IMR-90 (cell line): ENCODE data around the gene JAKMIP1. TPM values are rescaled to one million over a fixed set of nuclear protein-coding genes. Genes with fewer than 3 reads are reported as not detected.
A peak's percentile ranks its signal among the peaks of the same experiment; 100 is the strongest.

ENCODE experiments used
- ATAC-seq: fragments of 200-7000 bp; cut with Tn5 transposase; 2 replicates; pipeline ENCODE4 v1.9.1; 2020; ENCODE audit warnings: low read depth, mild to moderate bottlenecking, moderate library complexity
- BruUV-seq: library from RNA; stranded (reverse); fragments of 400-500 nt; replicated peaks from 2 replicates; lab custom pipeline; 2021; lab: Mats Ljungman, UMichigan
- CTCF ChIA-PET: fragments of 300-600 bp; formaldehyde crosslinking; extraction: SDS; loops from one replicate; lab custom pipeline; 2021; ENCODE audit warnings: antibody characterized with exemption; lab: Yijun Ruan, JAX
- POLR2A ChIA-PET: fragments of 300-600 bp; sonication (Branson Sonifier 250); formaldehyde crosslinking; loops from one replicate; lab custom pipeline; 2022; ENCODE audit warnings: antibody characterized with exemption; ENCODE audit not compliant: unreplicated experiment; lab: Charles Lee
- DNase-seq: peaks from one replicate; pipeline ENCODE4 v3.0.0; 2013
- H2AFZ ChIP-seq: replicated peaks from 2 replicates; pipeline ENCODE3; 2013; ENCODE audit warnings: low read length, mild to moderate bottlenecking; ENCODE audit not compliant: poor library complexity
- H2AK5ac ChIP-seq: 2 replicates; pipeline ENCODE4 v1.6.1; 2013; ENCODE audit warnings: low read depth, low read length, inconsistent platforms
- H2AK9ac ChIP-seq: replicated peaks from 2 replicates; pipeline ENCODE3; 2013; ENCODE audit warnings: mild to moderate bottlenecking, low read depth, low read length, moderate library complexity; ENCODE audit not compliant: poor library complexity
- H2BK120ac ChIP-seq: 2 replicates; pipeline ENCODE4 v1.6.1; 2013; ENCODE audit warnings: low read depth, low read length, inconsistent platforms
- H2BK15ac ChIP-seq: 3 replicates; pipeline ENCODE4 v1.6.1; 2013; ENCODE audit warnings: low read depth, low read length, inconsistent platforms
- H2BK20ac ChIP-seq: 2 replicates; pipeline ENCODE4 v1.6.1; 2013; ENCODE audit warnings: low read depth, mild to moderate bottlenecking, inconsistent platforms, low read length, moderate library complexity
- H2BK5ac ChIP-seq: 2 replicates; pipeline ENCODE4 v1.6.1; 2013; ENCODE audit warnings: mild to moderate bottlenecking, low read depth, low read length, inconsistent platforms; ENCODE audit not compliant: poor library complexity, severe bottlenecking
- H3K14ac ChIP-seq: replicated peaks from 2 replicates; pipeline ENCODE4 v1.6.1; 2013; ENCODE audit warnings: low read depth, low read length, inconsistent platforms
- H3K18ac ChIP-seq: 2 replicates; pipeline ENCODE4 v1.6.1; 2013; ENCODE audit warnings: low read depth, low read length, control low read depth
- H3K23ac ChIP-seq: 2 replicates; pipeline ENCODE4 v1.6.1; 2013; ENCODE audit warnings: low read depth, low read length, inconsistent platforms
- H3K27ac ChIP-seq: 2 replicates; pipeline ENCODE4 v1.5.1; 2013; ENCODE audit warnings: mild to moderate bottlenecking, control low read depth, low read length; ENCODE audit not compliant: insufficient read depth
- H3K27me3 ChIP-seq: 2 replicates; pipeline ENCODE4 v1.6.1; 2013; ENCODE audit warnings: low read length; ENCODE audit not compliant: control insufficient read depth, insufficient read depth
- H3K36me3 ChIP-seq: 2 replicates; pipeline ENCODE4 v1.6.1; 2013; ENCODE audit warnings: low read length, mixed read lengths; ENCODE audit not compliant: control insufficient read depth, insufficient read depth
- H3K4ac ChIP-seq: 2 replicates; pipeline ENCODE4 v1.6.1; 2013; ENCODE audit warnings: low read depth, low read length, inconsistent platforms
- H3K4me1 ChIP-seq: 2 replicates; pipeline ENCODE4 v1.6.1; 2013; ENCODE audit warnings: low read length, mixed read lengths; ENCODE audit not compliant: control insufficient read depth, insufficient read depth
- H3K4me2 ChIP-seq: 2 replicates; pipeline ENCODE4 v1.6.1; 2013; ENCODE audit warnings: low read depth, mild to moderate bottlenecking, control low read depth, low read length, moderate library complexity
- H3K4me3 ChIP-seq: 2 replicates; pipeline ENCODE4 v1.5.1; 2013; ENCODE audit warnings: low read depth, mild to moderate bottlenecking, control low read depth, low read length, moderate library complexity; ENCODE audit not compliant: insufficient read depth
- H3K56ac ChIP-seq: 2 replicates; pipeline ENCODE4 v1.6.1; 2013; ENCODE audit warnings: low read length, inconsistent platforms; ENCODE audit not compliant: insufficient read depth; ENCODE audit errors: extremely low read depth
- H3K79me1 ChIP-seq, 2 experiments: 2 replicates each; pipeline ENCODE4 v1.6.1; 2013; ENCODE audit warnings: low read length in 2 of 2, inconsistent platforms in 1 of 2, low read depth in 1 of 2
- H3K9ac ChIP-seq: 2 replicates; pipeline ENCODE4 v1.6.1; 2013; ENCODE audit warnings: low read depth, low read length, control low read depth
- H3K9me1 ChIP-seq: 2 replicates; pipeline ENCODE4 v1.6.1; 2013; ENCODE audit warnings: low read length, inconsistent platforms; ENCODE audit not compliant: insufficient read depth
- H3K9me3 ChIP-seq: 2 replicates; pipeline ENCODE4 v1.6.1; 2013; ENCODE audit warnings: low read length; ENCODE audit not compliant: control insufficient read depth, insufficient read depth
- H4K20me1 ChIP-seq: 2 replicates; pipeline ENCODE4 v1.6.1; 2013; ENCODE audit warnings: low read length, inconsistent platforms; ENCODE audit not compliant: insufficient read depth
- H4K5ac ChIP-seq: 2 replicates; pipeline ENCODE4 v1.6.1; 2013; ENCODE audit warnings: mild to moderate bottlenecking, low read depth, low read length, control low read depth
- H4K8ac ChIP-seq, 2 experiments: 2 replicates each; pipeline ENCODE4 v1.6.1; 2013; ENCODE audit warnings: low read depth in 2 of 2, low read length in 2 of 2, control low read depth in 1 of 2, inconsistent platforms in 1 of 2
- H4K91ac ChIP-seq: 2 replicates; pipeline ENCODE4 v1.6.1; 2013; ENCODE audit warnings: low read depth, low read length, inconsistent platforms; ENCODE audit not compliant: insufficient read depth
- BHLHE40 ChIP-seq: fragments of 150-350 bp; IDR thresholded peaks from 2 replicates; pipeline ENCODE4 v1.6.1; 2016; ENCODE audit warnings: mild to moderate bottlenecking, low read depth, low read length
- CEBPB ChIP-seq: IDR thresholded peaks from 2 replicates; pipeline ENCODE4 v1.6.1; 2012; ENCODE audit warnings: low read depth, low read length, improper control_type of control experiment
- CHD1 ChIP-seq: IDR thresholded peaks from 2 replicates; pipeline ENCODE4 v1.6.1; 2012; ENCODE audit warnings: low read depth, low read length, improper control_type of control experiment
- CTCF ChIP-seq: conservative IDR thresholded peaks from 2 replicates; pipeline ENCODE4 v1.5.1; 2012; ENCODE audit warnings: mild to moderate bottlenecking, low read depth, low read length, improper control_type of control experiment
- ELK1 ChIP-seq: fragments of 150-350 bp; IDR thresholded peaks from 2 replicates; pipeline ENCODE4 v1.6.1; 2016; ENCODE audit warnings: low read depth, mild to moderate bottlenecking, low read length, moderate library complexity, borderline replicate concordance
- FOS ChIP-seq: fragments of 150-350 bp; IDR thresholded peaks from 2 replicates; pipeline ENCODE4 v1.6.1; 2016; ENCODE audit warnings: low read depth, low read length
- MAFK ChIP-seq: IDR thresholded peaks from 2 replicates; pipeline ENCODE4 v1.6.1; 2012; ENCODE audit warnings: low read depth, low read length, improper control_type of control experiment
- MAZ ChIP-seq: IDR thresholded peaks from 2 replicates; pipeline ENCODE4 v1.6.1; 2012; ENCODE audit warnings: low read depth, mild to moderate bottlenecking, low read length, improper control_type of control experiment, moderate library complexity, borderline replicate concordance
- MXI1 ChIP-seq: IDR thresholded peaks from 2 replicates; pipeline ENCODE4 v1.6.1; 2012; ENCODE audit warnings: low read depth, mild to moderate bottlenecking, low read length, moderate library complexity, borderline replicate concordance
- NFE2L2 ChIP-seq: fragments of 150-350 bp; IDR thresholded peaks from 2 replicates; pipeline ENCODE4 v1.6.1; 2016; ENCODE audit warnings: low read depth, mild to moderate bottlenecking, low read length
- POLR2A ChIP-seq: IDR thresholded peaks from 2 replicates; pipeline ENCODE4 v1.6.1; 2012; ENCODE audit warnings: mild to moderate bottlenecking, low read depth, low read length
- RAD21 ChIP-seq: IDR thresholded peaks from 2 replicates; pipeline ENCODE4 v1.6.1; 2012; ENCODE audit warnings: low read length, improper control_type of control experiment
- RCOR1 ChIP-seq: IDR thresholded peaks from 2 replicates; pipeline ENCODE4 v1.6.1; 2012; ENCODE audit warnings: mild to moderate bottlenecking, low read length, improper control_type of control experiment; ENCODE audit not compliant: insufficient replicate concordance
- RFX5 ChIP-seq: IDR thresholded peaks from 2 replicates; pipeline ENCODE4 v1.8.0; 2012; ENCODE audit warnings: low read depth, mild to moderate bottlenecking, low read length, moderate library complexity
- USF2 ChIP-seq: fragments of 150-350 bp; IDR thresholded peaks from 2 replicates; pipeline ENCODE4 v1.6.1; 2017; ENCODE audit warnings: mild to moderate bottlenecking, antibody characterized with exemption, low read length, low read depth
- WGBS, 2 experiments: methylation state at CpG; one replicate each; pipeline versions ENCODE4 v1.1.5 to v1.1.7; 2013; ENCODE audit warnings: missing lambda C conversion rate in 2 of 2; ENCODE audit not compliant: insufficient read length in 1 of 2; ENCODE audit errors: extremely low coverage in 2 of 2; 5-methylcytosine and 5-hydroxymethylcytosine counted together
- dilution Hi-C: fragments of 300-500 bp; cut with HindIII; formaldehyde crosslinking; loops from one replicate; pipeline ENCODE4 v1.14.3; 2018; ENCODE audit warnings: low sequenced_read_pairs; ENCODE audit not compliant: unreplicated experiment
- in situ Hi-C: fragments of 300-500 bp; cut with MboI; formaldehyde crosslinking; loops from 3 replicates; pipeline ENCODE4 v1.14.3; 2019; ENCODE audit warnings: low sequenced_read_pairs, inconsistent platforms, mixed read lengths
- intact Hi-C: fragments of 100-400 bp; cut with micrococcal nuclease; formaldehyde crosslinking; loops from 2 replicates; pipeline ENCODE4 v1.10.0; 2022
- polyA plus RNA-seq, 3 experiments: library from polyadenylated mRNA; depleted of rRNA; stranded (reverse); fragments of >200 nt; gene quantifications; 2 replicates each; pipeline ENCODE4 v1.2.3, GENCODE V29; 2012; ENCODE audit warnings: low replicate concordance in 1 of 3
- total RNA-seq: library from RNA; depleted of rRNA; stranded (reverse); fragments of >200 nt; gene quantifications from 2 replicates; pipeline ENCODE4 v1.2.3, GENCODE V29; 2012

The JAKMIP1 gene
- total and polyA plus RNA-seq, 2 of the 4 experiments (the other 2 are of a cell fraction), result not detected

- no peak overlapping the region for H3K23ac ChIP-seq
- H2BK120ac ChIP-seq, result no peak overlapping the region
- peak overlapping the region; percentile 42 for H2AK9ac ChIP-seq
- in situ Hi-C loops (no loop called here), dilution Hi-C loops (no loop called here), intact Hi-C loops (no loop called here)
- POLR2A ChIA-PET, result no interaction called here
- no peak overlapping the region for H4K91ac ChIP-seq
- no peak overlapping the region for H3K4me2 ChIP-seq
- no peak overlapping the region for H2BK5ac ChIP-seq
- peaks cover 2% of the 10 kb centered on the region; the same call in 1 of the 2 replicates for H3K27me3 ChIP-seq
- H4K5ac ChIP-seq, result no peak overlapping the region
- no peak for ATAC-seq
- H4K20me1 ChIP-seq, result no peaks in the 10 kb centered on the region
- no peak overlapping the region for H2AFZ ChIP-seq
- no peaks in the 10 kb centered on the region for H3K9me1 ChIP-seq
- no peak for DNase-seq
- no peak overlapping the region for H3K4ac ChIP-seq
- H3K18ac ChIP-seq, result no peak overlapping the region
- H4K8ac ChIP-seq, result no peak overlapping the region
- no peak overlapping the region for H2AK5ac ChIP-seq
- WGBS, 2 experiments, result 40% methylated on average over 7 of the region's 23 CpGs; no CpG with 5 or more reads in 1 of the 2 experiments
- H3K27ac ChIP-seq, result no peak overlapping the region
- no peak overlapping the region for H2BK20ac ChIP-seq
- no peak overlapping the region for H2BK15ac ChIP-seq
- H3K56ac ChIP-seq, result no peak overlapping the region
- no peaks in the 10 kb centered on the region for H3K9me3 ChIP-seq
- H3K4me3 ChIP-seq, result no peak overlapping the region
- no TSS peak for BruUV-seq
- H3K14ac ChIP-seq, result no peak overlapping the region
- CTCF ChIA-PET, result interaction anchor here (0.9 kb wide), 1 partner anchor 117 kb away, joined by 3 read pairs; no protein-coding TSS in a partner anchor
- no peak overlapping the region for H3K9ac ChIP-seq
- no peaks in the 10 kb centered on the region for H3K4me1 ChIP-seq
- H3K79me1 ChIP-seq, result no peaks in the 10 kb centered on the region
- H3K36me3 ChIP-seq, result no peaks in the 10 kb centered on the region
- no peak for TF ChIP-seq ELK1
- no peak for TF ChIP-seq CEBPB
- no peak for TF ChIP-seq USF2
- no peak for TF ChIP-seq MXI1
- no peak for TF ChIP-seq FOS
- TF ChIP-seq RFX5, result no peak
- no peak for TF ChIP-seq MAFK
- no peak for TF ChIP-seq BHLHE40
- TF ChIP-seq NFE2L2, result no peak
- TF ChIP-seq MAZ, result no peak
- no peak for TF ChIP-seq POLR2A
- no peak for TF ChIP-seq RAD21
- TF ChIP-seq CTCF, result no peak
- no peak for TF ChIP-seq RCOR1
- TF ChIP-seq CHD1, result no peak
Measured at GRCh38 chr4:6115746-6116586, 84.4 kb downstream of the JAKMIP1 start.
